Inflammatory macrophage (primary cell): ENCODE data around the gene STIM1.
"Not testable (repeated sequence)": the region's sequence is repeated elsewhere in the genome, so short reads cannot be mapped to it uniquely, and the experiment has no call there.

Source experiments
- DNase-seq, 2 donors: peaks; one replicate each; pipeline ENCODE4 v3.0.0-alpha.2; 2020 to 2022

Gene STIM1

DNA sequence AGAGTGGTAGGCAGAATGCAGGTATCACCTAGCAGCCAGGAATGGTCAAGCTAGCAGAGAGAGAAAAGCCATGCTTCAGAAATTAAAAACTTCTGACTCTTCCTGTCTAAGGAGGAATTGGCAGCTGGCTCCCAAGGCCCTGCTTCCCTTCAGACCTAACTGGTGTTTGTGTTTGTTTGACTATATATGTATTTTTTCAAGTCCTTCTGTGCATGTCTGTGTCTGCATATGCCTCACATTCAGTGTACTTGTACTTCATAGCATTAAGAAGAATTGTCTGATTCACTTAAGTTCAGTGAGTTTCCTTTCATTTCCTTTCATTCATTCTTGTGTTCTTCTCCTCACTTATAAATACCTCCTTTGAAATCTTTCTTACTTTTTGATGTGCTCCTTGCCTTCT, 130.2 kb downstream of the STIM1 start:
- DNase-seq = no peak

DNA sequence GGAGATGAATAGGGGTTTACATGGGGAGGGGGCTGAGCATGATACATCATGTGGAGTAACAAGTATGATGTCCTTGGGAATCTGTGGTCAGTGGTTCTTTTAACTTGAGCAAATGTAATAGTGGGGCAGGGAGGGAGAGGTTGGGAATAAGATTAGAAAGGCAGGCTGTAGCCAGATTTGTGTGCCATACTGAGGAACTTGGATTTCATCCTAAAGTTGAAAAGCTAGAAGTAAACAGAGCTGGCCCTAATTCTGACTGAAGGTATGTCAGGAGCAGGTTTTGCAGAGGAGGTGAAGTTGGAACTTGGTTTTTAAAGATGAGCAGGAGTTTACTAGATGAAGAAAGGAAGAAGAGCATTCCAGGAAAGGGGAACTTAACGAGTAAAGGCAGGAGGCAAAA, 130.8 kb downstream of the STIM1 start:
- no peak for DNase-seq

- no peak for DNase-seq
These were observed 133.9 kb downstream of the STIM1 start for GRCh38 chr11:3989276-3989920.

- no peak for DNase-seq
These were observed 134.4 kb downstream of the STIM1 start for GRCh38 chr11:3989921-3990290.

DNA sequence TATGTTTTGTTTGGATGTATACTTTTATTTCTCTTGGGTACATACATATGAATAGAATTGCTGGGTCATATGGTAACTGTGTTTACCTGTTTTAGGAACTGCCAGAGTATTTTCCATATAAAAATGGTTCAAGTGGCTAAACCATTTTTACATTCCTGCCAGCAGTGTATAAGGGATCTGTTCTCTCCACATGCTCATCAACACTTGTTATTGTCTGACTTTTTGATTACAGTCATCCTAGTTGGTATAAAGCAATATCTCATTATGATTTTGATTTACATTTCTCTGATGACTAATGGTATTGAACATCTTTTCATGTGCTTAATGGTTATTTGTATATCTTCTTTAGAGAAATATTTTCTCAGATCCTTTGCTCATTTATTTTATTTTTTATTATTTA, 134.9 kb downstream of the STIM1 start:
- DNase-seq = no peak

DNA sequence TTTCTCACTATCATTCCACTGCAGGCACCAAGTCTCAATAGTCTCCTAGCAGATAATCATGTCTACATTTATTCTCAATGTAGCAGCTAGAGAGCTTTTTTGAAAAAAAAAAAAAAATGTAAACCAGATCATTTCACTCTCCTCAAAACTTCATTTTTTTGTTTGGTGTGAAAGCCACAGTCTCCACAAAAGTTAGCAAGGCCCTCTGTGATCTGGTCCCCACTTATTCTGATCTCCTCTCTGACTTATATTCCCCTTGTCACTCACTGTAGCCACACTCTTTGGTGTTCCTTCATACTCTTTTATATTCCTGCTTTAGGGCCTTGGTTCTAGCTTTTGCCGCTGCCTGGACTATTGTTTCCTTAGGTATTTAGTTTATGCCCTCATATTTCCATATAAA, 137.5 kb downstream of the STIM1 start:
- DNase-seq = no peak

DNA sequence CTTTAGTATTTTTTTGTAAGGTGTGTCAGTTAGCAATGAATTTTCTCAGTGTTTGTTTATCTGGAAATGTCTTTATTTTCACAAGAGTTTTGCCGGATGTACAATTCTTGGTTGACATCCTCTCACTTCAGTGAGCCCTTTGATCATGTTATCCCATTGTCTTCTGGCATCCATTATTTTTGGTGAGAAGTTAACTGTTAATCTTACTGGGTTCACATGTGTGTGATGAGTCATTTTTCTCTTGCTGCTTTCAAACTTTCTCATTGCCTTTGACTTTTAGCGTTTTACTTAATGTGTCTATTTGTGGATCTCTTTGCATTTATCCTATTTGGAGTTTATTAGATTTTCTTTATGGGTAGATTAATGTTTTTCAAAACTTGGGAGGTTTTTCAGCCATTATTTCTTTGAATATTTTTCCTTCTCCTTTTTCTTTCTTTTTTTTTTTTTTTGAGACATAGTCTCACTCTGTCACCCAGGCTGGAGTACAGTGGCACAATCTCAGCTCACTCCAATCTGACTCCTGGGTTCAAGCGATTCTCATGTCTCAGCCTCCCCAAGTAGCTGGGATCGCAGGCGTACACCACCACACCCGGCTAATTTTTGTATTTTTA, 138.7 kb downstream of the STIM1 start:
- DNase-seq = no peak

DNA sequence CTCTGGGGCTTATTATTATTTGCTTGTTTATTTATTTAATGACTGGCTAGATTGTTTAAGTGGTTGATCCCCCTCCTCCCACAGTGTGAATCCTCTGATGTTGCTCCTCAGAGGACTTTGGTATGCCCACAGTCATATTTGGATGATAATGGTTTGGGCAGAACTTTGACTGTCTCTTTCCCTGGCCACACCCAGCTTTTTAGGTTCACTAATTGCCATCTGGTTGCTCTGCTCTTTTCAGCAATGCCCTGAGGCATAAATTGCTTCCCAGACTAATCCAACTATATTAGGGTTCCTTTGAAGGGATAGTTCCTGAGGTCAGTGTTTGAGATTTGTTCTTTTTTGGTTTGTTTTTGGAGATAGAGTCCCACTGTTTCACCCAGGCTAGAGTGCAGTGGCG, 139.8 kb downstream of the STIM1 start:
- no peak for DNase-seq

- no peak for DNase-seq
These were observed 140.6 kb downstream of the STIM1 start for GRCh38 chr11:3995949-3996554.

DNA sequence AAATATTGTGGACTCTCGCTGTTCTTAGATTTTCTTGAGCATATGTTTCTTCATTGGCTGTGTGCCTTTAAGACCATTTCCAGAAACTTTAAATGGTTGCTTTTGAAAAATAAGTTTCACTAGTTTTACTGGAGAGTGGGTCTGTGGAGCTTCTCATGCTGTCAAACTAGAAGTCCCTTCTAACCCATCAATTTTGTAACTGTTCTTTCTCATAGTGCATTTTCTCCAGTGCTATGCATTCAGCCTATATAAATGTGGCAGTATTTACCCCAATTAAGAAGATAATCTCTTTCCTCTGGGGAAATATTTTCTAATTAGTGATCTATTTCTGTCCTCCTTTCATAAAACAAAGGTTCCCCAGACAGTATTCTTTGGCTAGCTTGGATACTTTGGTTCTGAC, 141.2 kb downstream of the STIM1 start:
- DNase-seq = no peak

DNA sequence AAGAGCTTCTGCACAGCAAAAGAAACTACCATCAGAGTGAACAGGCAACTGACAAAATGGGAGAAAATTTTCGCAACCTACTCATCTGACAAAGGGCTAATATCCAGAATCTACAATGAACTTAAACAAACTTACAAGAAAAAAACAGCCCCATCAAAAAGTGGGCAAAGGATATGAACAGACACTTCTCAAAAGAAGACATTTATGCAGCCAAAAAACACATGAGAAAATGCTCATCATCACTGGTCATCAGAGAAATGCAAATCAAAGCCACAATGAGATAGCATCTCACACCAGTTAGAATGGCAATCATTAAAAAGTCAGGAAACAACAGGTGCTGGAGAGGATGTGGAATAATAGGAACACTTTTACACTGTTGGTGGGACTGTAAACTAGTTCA, 149.3 kb downstream of the STIM1 start:
- not testable (repeated sequence) for DNase-seq

GRCh38 chr11:4006946-4007680, 151.6 kb downstream of the STIM1 start:
- DNase-seq = no peak

DNA sequence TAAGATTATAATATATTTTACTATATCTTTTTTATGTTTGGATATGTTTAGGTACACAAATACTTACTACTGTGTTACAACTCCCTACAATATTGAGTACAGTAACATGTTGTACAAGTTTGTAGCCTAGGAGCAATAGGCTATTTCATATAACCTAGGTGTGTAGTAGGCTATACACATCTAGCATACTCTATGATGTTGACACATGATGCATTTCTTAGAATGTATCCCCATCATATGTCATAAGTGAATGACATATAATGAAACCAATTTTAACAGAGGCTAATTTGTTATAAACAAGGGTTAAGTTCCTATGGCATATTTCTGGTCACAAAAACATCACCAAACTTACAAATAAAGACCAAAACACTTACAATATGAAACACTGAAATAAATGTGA, 152.7 kb downstream of the STIM1 start:
- no peak for DNase-seq

DNA sequence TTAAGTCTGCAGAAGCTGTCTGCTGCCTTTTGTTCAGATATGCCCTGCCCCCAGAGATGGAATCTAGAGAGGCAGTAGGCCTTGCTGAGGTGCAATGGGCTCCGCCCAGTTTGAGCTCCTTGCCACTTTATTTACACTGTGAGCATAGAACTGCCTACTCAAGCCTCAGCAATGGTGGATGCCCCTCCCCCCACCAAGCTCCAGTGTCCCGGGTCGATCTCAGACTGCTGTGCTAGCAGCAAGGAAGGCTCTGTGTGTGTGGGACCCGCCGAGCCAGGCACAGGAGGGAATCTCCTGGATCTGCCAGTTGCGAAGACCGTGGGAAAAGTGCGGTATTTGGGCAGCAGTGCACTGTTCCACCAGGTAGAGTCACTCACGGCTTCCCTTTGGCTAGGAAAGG, 161.1 kb downstream of the STIM1 start:
- not testable (repeated sequence) for DNase-seq

- DNase-seq = no peak
These were observed 161.7 kb downstream of the STIM1 start for GRCh38 chr11:4017129-4017528.

DNA sequence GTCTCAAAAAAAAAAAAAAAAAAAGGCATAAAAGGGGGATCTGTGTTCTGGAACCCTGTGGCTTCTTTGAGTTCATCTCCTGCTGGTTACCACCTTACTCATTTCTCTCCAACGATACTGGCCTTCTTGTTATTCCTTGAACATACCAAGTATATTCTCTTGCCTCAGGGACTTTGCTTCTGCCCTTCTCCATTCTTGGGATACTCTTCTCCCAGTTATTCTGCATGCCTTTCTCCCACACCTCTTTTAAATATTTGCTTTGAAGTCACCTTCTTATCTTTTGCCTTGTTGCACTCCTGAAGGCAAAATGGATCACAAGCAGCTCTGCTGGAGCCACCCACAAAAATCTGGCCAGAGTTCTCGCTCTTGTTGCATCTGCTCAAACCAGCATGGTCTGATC, 163.2 kb downstream of the STIM1 start:
- DNase-seq = no peak

GRCh38 chr11:4019891-4020290, 164.4 kb downstream of the STIM1 start:
- no peak for DNase-seq

- DNase-seq = no peak
These were observed 167.2 kb downstream of the STIM1 start for GRCh38 chr11:4022669-4023068.

GRCh38 chr11:4025248-4025966, 169.9 kb downstream of the STIM1 start:
- DNase-seq = no peak

GRCh38 chr11:4025967-4026324, 170.5 kb downstream of the STIM1 start:
- DNase-seq = no peak

GRCh38 chr11:4026389-4026788, 170.9 kb downstream of the STIM1 start:
- DNase-seq = no peak

DNA sequence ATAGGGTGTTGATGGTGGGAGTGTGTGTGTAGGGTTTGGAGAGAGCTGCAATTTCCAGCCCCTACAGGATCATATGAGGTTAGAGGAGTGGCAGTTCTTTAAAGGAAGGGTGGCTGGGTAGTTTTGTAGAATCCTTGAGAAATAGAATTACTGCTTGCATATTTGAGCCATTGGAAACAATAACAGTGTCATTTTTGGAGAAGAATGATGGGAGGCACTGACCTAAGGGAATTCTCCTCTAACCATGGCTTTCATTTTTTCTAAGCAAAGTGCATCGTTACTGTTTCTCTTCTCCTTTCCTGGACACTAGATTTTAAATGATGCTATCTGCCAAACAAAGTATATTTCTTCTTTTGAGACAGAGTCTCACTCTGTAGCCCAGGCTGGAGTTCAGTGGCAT, 172.3 kb downstream of the STIM1 start:
- DNase-seq = no peak

DNA sequence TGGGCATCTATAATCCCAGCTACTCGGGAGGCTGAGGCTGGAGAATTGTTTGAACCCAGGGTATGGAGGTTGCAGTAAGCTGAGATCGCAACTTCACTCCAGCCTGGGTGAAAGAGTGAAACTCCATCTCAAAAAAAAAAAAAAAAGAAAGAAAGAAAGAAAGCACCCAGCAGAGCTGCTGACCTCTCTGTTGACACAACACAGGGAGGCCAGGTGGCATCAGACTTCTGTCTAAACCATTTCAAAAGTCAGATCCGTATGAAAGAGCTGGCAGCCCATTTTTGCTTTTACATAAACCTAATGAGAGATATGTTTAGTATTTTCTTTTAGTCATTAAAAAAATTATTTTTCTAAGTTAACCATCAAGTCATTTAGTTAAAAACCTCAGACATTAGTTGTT, 174.7 kb downstream of the STIM1 start:
- no peak for DNase-seq
